M059J (cell line): ENCODE measurements around the gene GPSM3. TPM values are rescaled to one million over a fixed set of nuclear protein-coding genes. Genes with fewer than 3 reads are reported as not detected.
"Not testable (repeated sequence)": the region's sequence is repeated elsewhere in the genome, so short reads cannot be mapped to it uniquely, and the experiment has no call there.

ENCODE experiments used
- DNase-seq: peaks from one replicate; pipeline ENCODE4 v3.0.0-alpha.2; 2012; ENCODE audit warnings: low read depth
- total RNA-seq: library from RNA; depleted of rRNA; stranded (reverse); fragments of >200 nt; shearing (Covaris generic); gene quantifications from 2 replicates; pipeline ENCODE4 v1.2.3, GENCODE V29; 2014; rRNA removed

GPSM3 gene
- 12.9 and 13.9 TPM in 2 replicates for total RNA-seq

GRCh38 chr6:32192608-32193039 is at the start of gene GPSM3:
GPSM3 (minus strand) TSS chr6:32192643; CDS start chr6:32192513, 130 bp downstream.
- DNase-seq: peak; percentile 51

- DNase-seq: no peak
Measured at GRCh38 chr6:32240686-32241085, 48.2 kb upstream of the GPSM3 start.

- no peak for DNase-seq
Measured at GRCh38 chr6:32239462-32239861, 47.0 kb upstream of the GPSM3 start.

GRCh38 chr6:32234934-32235333 is 42.5 kb upstream of the GPSM3 start:
- peak; percentile 27 for DNase-seq

DNA sequence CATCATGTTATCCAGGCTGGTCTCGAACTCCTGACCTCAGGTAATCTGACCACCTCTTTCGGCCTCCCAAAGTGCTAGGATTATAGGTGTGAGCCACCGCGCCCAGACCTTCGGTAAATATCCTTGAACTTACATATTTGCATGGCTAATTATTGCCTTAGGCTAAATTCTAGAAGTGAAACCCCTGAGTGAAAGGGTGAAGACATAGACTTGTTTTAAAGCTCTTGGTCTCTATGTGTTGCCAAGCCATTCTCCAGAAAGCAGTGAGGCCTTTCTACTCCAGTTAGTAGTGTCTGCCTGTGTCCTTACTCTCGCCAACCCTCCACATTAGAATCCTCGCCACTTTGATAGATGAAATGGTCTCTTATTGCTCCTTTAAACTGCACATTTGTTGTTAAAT is 34.0 kb upstream of the GPSM3 start:
- DNase-seq: no peak

DNA sequence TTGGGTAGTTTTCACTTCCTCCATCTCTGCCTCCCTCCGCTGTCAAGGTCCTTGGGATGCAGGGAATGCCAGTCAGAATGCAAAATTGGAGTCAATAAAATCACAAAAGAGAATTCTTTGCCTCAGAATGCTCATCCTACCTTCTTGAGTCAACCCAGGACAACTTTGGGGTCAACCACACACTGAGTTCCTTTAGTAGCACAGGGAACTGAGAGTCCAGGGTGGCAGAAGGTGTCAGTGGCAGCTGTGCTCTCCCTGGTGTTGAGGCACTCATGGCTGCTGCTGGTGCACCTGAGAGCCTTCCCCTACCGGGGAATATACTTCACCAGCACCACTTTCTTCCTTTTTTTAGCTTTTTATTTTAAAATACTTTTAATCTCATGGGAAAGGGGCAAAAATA is 32.3 kb upstream of the GPSM3 start:
- no peak for DNase-seq

DNA sequence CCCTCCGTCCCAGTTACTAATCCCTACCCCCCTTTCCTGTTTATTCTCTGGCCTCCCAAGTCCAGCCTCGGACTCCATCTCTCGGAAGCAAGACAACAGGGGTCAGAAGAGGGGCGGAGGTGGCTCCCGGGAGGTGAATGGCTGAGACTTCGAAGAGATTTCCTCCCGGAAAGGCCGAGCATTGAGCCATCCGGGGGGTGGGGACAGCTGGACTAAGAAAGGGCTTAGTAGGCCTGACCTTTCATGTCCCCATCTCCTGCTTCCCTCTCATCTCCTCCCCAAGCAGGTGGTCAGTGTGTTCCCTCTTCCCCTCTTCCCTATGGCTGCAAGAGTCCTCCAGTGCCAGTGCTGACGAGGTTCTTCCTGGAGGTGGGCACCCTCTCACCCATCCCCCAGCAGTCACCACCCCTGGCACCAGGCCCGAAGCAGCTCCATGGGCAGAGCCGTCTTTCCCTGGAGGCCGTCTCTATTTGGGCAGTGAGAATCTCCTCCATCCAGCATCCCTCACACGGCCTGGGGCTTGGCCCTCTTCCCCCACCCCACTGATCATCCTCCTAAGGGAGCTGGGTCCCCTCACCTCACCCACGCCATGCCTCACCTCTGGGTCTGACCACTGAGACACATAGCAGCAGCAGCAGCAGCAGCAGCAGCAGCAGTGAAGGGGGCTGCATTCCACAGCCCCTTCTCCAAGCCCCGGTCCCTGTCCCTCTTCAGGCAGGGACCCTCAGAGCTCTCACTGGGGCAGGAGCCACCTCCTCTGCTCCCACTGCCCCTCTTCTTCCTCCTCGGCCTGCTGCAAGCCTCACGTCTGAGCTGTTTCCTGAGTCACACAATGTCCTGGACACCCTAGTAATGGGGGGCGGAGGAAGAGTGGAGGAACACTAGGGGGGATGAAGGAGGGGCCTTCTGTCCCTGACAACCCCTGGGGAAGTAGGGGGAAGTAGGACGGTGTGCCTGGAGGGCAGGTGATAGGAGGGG is 31.1 kb upstream of the GPSM3 start, which contains the start of gene NOTCH4:
Gene NOTCH4, minus strand, starts transcription at position 810 of the 978 bp plus-strand sequence. Its CDS starts 139 bp downstream, at position 671.
- DNase-seq: no peak

- no peak for DNase-seq
Measured at GRCh38 chr6:32222333-32223230, 30.1 kb upstream of the GPSM3 start.

- no peak for DNase-seq
Measured at GRCh38 chr6:32220021-32220420, 27.6 kb upstream of the GPSM3 start.

GRCh38 chr6:32218167-32218566 is 25.7 kb upstream of the GPSM3 start:
- no peak for DNase-seq

DNA sequence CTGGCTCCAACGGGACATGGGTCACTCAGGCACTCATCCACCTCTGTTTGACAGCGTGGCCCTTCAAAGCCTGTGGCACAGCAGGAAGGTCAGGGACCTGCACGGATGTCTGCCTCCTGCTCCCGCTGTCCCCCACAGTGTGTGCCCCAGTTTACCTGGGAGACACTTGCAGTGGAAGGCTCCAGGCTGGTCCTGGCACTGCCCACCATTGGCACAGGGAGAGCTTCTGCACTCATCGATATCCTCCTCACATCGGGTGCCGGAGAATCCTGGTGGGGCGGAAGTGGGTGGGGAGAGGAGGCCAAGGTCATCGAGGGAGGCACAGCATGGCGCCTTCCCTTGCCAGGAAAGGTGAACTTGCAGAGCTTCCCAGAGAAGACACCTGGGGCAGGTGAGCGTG is 24.6 kb upstream of the GPSM3 start:
- DNase-seq: no peak

- DNase-seq: no peak
Measured at GRCh38 chr6:32216285-32216684, 23.8 kb upstream of the GPSM3 start.

GRCh38 chr6:32215617-32216016 is 23.2 kb upstream of the GPSM3 start:
- no peak for DNase-seq

GRCh38 chr6:32214126-32214525 is 21.7 kb upstream of the GPSM3 start:
- no peak for DNase-seq

GRCh38 chr6:32213649-32214048 is 21.2 kb upstream of the GPSM3 start:
- DNase-seq: no peak

DNA sequence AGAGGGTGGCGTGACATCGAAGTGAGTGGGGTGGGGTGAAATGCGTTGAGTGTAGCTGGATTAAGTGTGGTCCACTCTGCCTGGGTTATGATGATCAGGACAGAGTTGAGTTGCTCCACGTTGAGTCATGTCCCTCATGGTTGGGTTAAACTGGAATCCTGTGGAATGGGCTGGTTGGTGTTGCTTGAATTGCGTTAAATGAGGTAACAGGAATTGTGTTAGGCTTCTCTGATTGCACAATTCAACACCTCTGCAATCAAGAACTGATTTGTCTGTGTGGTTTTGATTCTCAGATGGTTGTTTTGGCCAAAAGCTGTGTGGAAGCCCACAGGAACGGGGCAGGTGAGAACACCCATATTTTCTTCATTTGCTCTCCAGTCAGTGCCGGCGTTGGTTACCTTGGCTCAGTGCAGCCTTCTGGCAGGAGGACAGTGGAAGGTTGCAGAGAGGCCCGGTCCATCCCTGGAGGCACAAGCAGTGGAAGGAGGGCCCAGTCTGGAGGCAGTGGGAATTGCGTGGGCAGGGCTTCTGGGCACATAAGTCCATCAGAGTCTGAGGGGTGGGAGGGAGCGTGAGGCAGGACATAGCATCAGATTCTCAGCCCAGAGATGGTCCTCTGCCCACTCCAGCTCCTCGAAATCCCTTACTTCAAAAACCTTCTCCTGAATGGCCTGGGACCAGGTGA is 19.8 kb upstream of the GPSM3 start:
- DNase-seq: no peak

DNA sequence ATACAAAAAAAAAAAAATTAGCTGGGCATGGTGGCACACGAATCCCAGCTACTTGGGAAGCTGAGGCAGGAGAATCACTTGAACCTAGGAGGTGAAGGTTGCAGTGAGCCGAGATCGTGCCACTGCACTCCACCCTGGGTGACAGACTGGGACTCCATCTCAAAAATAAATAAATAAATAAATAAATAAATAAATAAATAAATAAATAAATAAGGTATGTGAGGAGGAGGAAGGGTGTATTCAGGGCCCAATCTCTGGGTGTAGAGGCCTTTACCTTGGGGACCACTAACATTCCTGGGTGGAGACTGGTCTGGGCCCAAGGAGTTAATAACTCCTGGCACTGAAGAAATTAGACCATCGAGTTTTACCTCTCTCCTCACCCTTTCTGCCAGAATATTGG is 19.0 kb upstream of the GPSM3 start:
- not testable (repeated sequence) for DNase-seq

- no peak for DNase-seq
Measured at GRCh38 chr6:32210191-32210601, 17.8 kb upstream of the GPSM3 start.

- no peak for DNase-seq
Measured at GRCh38 chr6:32208996-32209395, 16.6 kb upstream of the GPSM3 start.

DNA sequence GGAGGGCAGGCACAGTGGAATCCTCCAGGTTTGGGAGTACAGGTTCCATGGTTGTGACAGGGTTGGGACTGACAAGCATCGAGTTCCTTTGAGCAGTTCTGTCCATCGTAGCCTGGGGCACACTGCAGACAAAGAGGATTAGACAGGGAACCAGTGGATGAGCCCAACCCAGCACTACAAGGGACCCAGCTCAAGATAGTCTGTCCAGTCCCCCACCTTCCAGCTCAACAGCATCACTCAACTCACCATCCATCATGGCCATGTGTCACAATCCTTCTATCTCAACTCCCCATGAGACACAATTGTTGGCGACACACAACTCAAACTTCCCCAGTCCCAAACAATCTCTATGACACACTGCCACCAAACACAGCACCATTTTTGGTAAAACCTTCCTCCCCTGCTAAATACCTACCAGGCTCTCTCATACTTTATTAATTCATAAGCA is 11.8 kb upstream of the GPSM3 start:
- no peak for DNase-seq

DNA sequence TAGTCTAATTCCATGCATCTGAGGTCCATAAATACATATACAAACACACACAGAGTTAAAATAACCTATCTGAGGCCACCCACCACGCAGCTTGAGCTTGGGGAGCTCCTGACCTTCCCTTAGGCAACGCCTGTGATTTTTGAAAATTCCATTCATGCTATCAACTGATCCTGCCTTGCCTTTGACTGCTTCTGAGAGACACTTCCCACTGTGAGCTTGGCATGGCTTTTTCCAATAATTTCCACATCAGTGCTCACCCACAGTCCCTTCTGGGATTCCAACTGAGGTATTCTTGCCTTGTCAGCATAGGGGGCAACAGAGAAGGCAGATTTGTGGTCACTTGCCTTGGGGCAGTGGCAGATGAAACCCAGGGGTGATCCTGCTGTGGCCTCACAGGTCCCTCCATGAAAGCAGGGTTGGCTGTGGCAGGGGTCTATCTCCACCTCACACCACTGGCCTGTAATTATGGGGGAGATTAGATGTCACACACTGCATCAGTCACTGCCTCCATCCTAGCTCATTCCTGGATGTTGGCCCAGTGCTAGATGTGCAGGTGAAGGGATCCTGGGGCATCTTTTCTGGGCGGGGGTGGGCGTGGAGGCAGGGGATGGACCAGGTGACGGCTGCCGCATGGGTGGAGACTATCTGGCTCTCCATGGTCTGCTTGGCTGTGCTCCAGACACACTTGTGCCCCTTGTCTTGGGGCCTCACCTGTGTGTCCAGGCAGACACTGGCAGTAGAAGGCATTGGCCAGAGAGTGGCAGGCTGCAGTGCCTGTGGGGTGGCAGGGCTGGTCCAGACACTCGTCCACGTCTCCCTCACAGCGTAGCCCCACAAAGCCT is 11.2 kb upstream of the GPSM3 start:
- DNase-seq: no peak
